B cell (primary cell): ENCODE results near the gene IVNS1ABP. TPM values are rescaled to one million over a fixed set of nuclear protein-coding genes. Genes with fewer than 3 reads are reported as not detected.

Experiments
- ATAC-seq: fragments of 200-7000 bp; cut with Tn5 transposase; one replicate; pipeline ENCODE4 v1.10.0; 2021; ENCODE audit warnings: low read depth, mild to moderate bottlenecking, moderate number of reproducible peaks, moderate library complexity
- CTCF ChIA-PET: fragments of 350-600 bp; sonication (Branson Sonifier 250); formaldehyde crosslinking; loops from one replicate; lab custom pipeline; 2021; ENCODE audit warnings: antibody characterized with exemption, inconsistent platforms; lab: Charles Lee
- POLR2A ChIA-PET: fragments of 350-600 bp; sonication (Branson Sonifier 250); formaldehyde crosslinking; loops from one replicate; lab custom pipeline; 2021; ENCODE audit warnings: antibody characterized with exemption; lab: Charles Lee
- DNase-seq: peaks from one replicate; pipeline ENCODE4 v3.0.0; 2013
- H2AFZ ChIP-seq: 2 replicates; pipeline ENCODE4 v1.6.1; 2012; ENCODE audit warnings: mild to moderate bottlenecking, low read depth, low read length; ENCODE audit not compliant: insufficient read depth, poor library complexity, severe bottlenecking
- H3K27ac ChIP-seq, 2 donors: 1 replicate in 1 of 2; 2 replicates in 1 of 2; pipeline ENCODE4 v1.5.1; 2012 to 2013; ENCODE audit warnings: low read length in 2 of 2, mild to moderate bottlenecking in 2 of 2, moderate library complexity in 1 of 2
- H3K27me3 ChIP-seq, 4 experiments: fragments of 200-600 bp in 1 of 4; sonication (generic) in 1 of 4; replicated peaks in 1 of 4; 1 replicate in 2 of 4; 2 replicates in 2 of 4; pipeline versions ENCODE4 v1.6.1 to v1.7.0; 2013 to 2016; ENCODE audit warnings: low read length in 3 of 4, mild to moderate bottlenecking in 2 of 4, mixed read lengths in 1 of 4, moderate library complexity in 1 of 4; ENCODE audit not compliant: insufficient read depth in 4 of 4, control insufficient read depth in 3 of 4; ENCODE audit errors: control extremely low read depth in 1 of 4
- H3K36me3 ChIP-seq, 2 experiments: replicated peaks in 1 of 2; 1 replicate in 1 of 2; 2 replicates in 1 of 2; pipeline versions ENCODE4 v1.6.1 to v1.7.1; 2013; ENCODE audit warnings: low read length in 1 of 2; ENCODE audit not compliant: insufficient read depth in 2 of 2, control insufficient read depth in 1 of 2; ENCODE audit errors: control extremely low read depth in 1 of 2, extremely low read depth in 1 of 2
- H3K4me1 ChIP-seq, 2 donors: fragments of 200-600 bp in 1 of 2; sonication (generic) in 1 of 2; 1 replicate in 1 of 2; 2 replicates in 1 of 2; pipeline versions ENCODE4 v1.5.1 to v1.6.1; 2013 to 2017; ENCODE audit warnings: low read length in 2 of 2; ENCODE audit not compliant: control insufficient read depth in 2 of 2, insufficient read depth in 2 of 2
- H3K4me2 ChIP-seq: replicated peaks from 2 replicates; pipeline ENCODE3; 2012; ENCODE audit warnings: mild to moderate bottlenecking, low read depth, low read length; ENCODE audit not compliant: poor library complexity, severe bottlenecking
- H3K4me3 ChIP-seq, 5 experiments: fragments of 200-600 bp in 1 of 5; sonication (generic) in 1 of 5; 1 replicate in 3 of 5; 2 replicates in 2 of 5; pipeline versions ENCODE4 v1.5.1 to v1.7.0; 2011 to 2016; ENCODE audit warnings: low read length in 4 of 5, mild to moderate bottlenecking in 4 of 5, low read depth in 2 of 5, control low read depth in 1 of 5, moderate library complexity in 1 of 5; ENCODE audit not compliant: insufficient read depth in 1 of 5; ENCODE audit errors: control extremely low read depth in 1 of 5, extremely low read depth in 1 of 5
- H3K79me2 ChIP-seq: fragments of 200-600 bp; sonication (generic); one replicate; pipeline ENCODE4 v1.6.0; 2016; ENCODE audit warnings: low read length; ENCODE audit not compliant: control insufficient read depth, insufficient read depth
- H3K9ac ChIP-seq: fragments of 200-600 bp; sonication (generic); 2 replicates; pipeline ENCODE4 v1.6.1; 2017; ENCODE audit warnings: mild to moderate bottlenecking, low read length, moderate library complexity
- H3K9me3 ChIP-seq, 3 donors: one replicate each; pipeline versions ENCODE4 v1.6.1 to v1.7.1; 2013; ENCODE audit warnings: low read length in 2 of 3; ENCODE audit not compliant: control insufficient read depth in 2 of 3, insufficient read depth in 1 of 3; ENCODE audit errors: control extremely low read depth in 1 of 3
- H4K20me1 ChIP-seq: 2 replicates; pipeline ENCODE4 v1.6.0; 2012; ENCODE audit warnings: mild to moderate bottlenecking, low read length; ENCODE audit not compliant: insufficient read depth, control insufficient read depth, poor library complexity, severe bottlenecking
- H3K27ac Mint-ChIP-seq: one replicate; pipeline ENCODE4 v1.8.0; 2021; ENCODE audit warnings: mixed read lengths
- H3K27me3 Mint-ChIP-seq: one replicate; pipeline ENCODE4 v1.8.0; 2021; ENCODE audit warnings: mixed read lengths
- H3K4me1 Mint-ChIP-seq: one replicate; pipeline ENCODE4 v1.8.0; 2021; ENCODE audit warnings: mixed read lengths
- H3K4me3 Mint-ChIP-seq: one replicate; pipeline ENCODE4 v1.8.0; 2021; ENCODE audit warnings: mixed read lengths
- H3K9me3 Mint-ChIP-seq: one replicate; pipeline ENCODE4 v1.8.0; 2022; ENCODE audit warnings: mixed read lengths; ENCODE audit not compliant: insufficient read depth
- CTCF ChIP-seq: fragments of 200-600 bp; IDR thresholded peaks from one replicate; pipeline ENCODE4 v1.8.0; 2022; ENCODE audit warnings: antibody characterized with exemption, mild to moderate bottlenecking
- EZH2 ChIP-seq: IDR thresholded peaks from 2 replicates; pipeline ENCODE4 v1.6.1; 2012; ENCODE audit warnings: borderline replicate concordance, low read depth, mild to moderate bottlenecking, moderate library complexity, low read length; ENCODE audit not compliant: insufficient read depth, poor library complexity, severe bottlenecking
- WGBS: methylation state at CpG from one replicate; pipeline ENCODE4 v1.1.5; 2013; ENCODE audit warnings: missing lambda C conversion rate; ENCODE audit not compliant: insufficient coverage; 5-methylcytosine and 5-hydroxymethylcytosine counted together
- intact Hi-C: fragments of 100-400 bp; cut with micrococcal nuclease; formaldehyde crosslinking; loops from one replicate; pipeline ENCODE4 v1.10.0; 2022
- polyA plus RNA-seq: library from polyadenylated mRNA; depleted of rRNA; stranded (reverse); fragments of >200 nt; gene quantifications from 2 replicates; pipeline ENCODE4 v1.2.3, GENCODE V29; 2012
- total RNA-seq, 2 donors: library from RNA; stranded (reverse); fragments of 120-200 nt in 1 of 2; gene quantifications; 1 replicate in 1 of 2; 2 replicates in 1 of 2; pipeline versions ENCODE4 v1.2.3 to v1.2.4, GENCODE V29; 2013 to 2022

The IVNS1ABP gene
- total and polyA plus RNA-seq, 2 donors (not counting 1 experiment from before 2014, with no cell fraction given): 42.9 to 87.0 TPM

- no peaks in the 10 kb centered on the region for H4K20me1 ChIP-seq
- no CpG with 5 or more reads among the region's 6 CpGs for WGBS
- POLR2A ChIA-PET: no interaction called here
Observed at GRCh38 chr1:185300152-185300551, 16.9 kb downstream of the IVNS1ABP start.

GRCh38 chr1:185297982-185298381, 19.1 kb downstream of the IVNS1ABP start:
- no peak overlapping the region for H2AFZ ChIP-seq
- no peak overlapping the region for H3K4me2 ChIP-seq
- H3K27me3 ChIP-seq: no peaks in the 10 kb centered on the region
- H4K20me1 ChIP-seq: no peaks in the 10 kb centered on the region
- no peak overlapping the region for H3K9ac ChIP-seq
- ChIA-PET POLR2A (no interaction called here), CTCF (interaction anchor here (1.2 kb wide), 1 partner anchor 298 kb away, joined by 3 read pairs; no protein-coding TSS in a partner anchor)
- Mint-ChIP-seq H3K4me3 (no peak overlapping the region), H3K27ac (no peak overlapping the region), H3K4me1 (peaks cover 3% of the 10 kb centered on the region), H3K27me3 (no peaks in the 10 kb centered on the region), H3K9me3 (no peaks in the 10 kb centered on the region)
- H3K9me3 ChIP-seq: no peaks in the 10 kb centered on the region
- no peak for DNase-seq
- H3K36me3 ChIP-seq: peaks cover 13 to 57% of the 10 kb centered on the region in 2 experiments
- intact Hi-C loops: no loop called here
- H3K79me2 ChIP-seq: no peaks in the 10 kb centered on the region
- no peak for ATAC-seq
- TF ChIP-seq EZH2 (no peak), CTCF (no peak)
- H3K4me3 ChIP-seq: no peak overlapping the region
- WGBS: no CpG with 5 or more reads among the region's 2 CpGs
- peaks cover 0 to 2% of the 10 kb centered on the region in 2 donors for H3K4me1 ChIP-seq
- H3K27ac ChIP-seq: no peak overlapping the region

More at GRCh38 chr1:185300152-185300551, 16.9 kb downstream of the IVNS1ABP start:
- H2AFZ ChIP-seq: no peak overlapping the region
- intact Hi-C loops: no loop called here
- no peak overlapping the region for H3K4me3 ChIP-seq
- H3K79me2 ChIP-seq: no peaks in the 10 kb centered on the region
- no peak overlapping the region for H3K27ac ChIP-seq
- H3K9ac ChIP-seq: no peak overlapping the region
- CTCF ChIA-PET: interaction anchor here (1.7 kb wide), 1 partner anchor 380 kb away, joined by 6 read pairs; no protein-coding TSS in a partner anchor
- TF ChIP-seq EZH2 (no peak), CTCF (no peak)
- no peaks in the 10 kb centered on the region for H3K27me3 ChIP-seq
- Mint-ChIP-seq H3K27ac (no peak overlapping the region), H3K9me3 (no peaks in the 10 kb centered on the region), H3K4me3 (no peak overlapping the region), H3K27me3 (no peaks in the 10 kb centered on the region), H3K4me1 (no peaks in the 10 kb centered on the region)
- no peaks in the 10 kb centered on the region for H3K4me1 ChIP-seq
- ATAC-seq: no peak
- no peak overlapping the region for H3K4me2 ChIP-seq
- H3K36me3 ChIP-seq: peaks cover 23 to 78% of the 10 kb centered on the region in 2 experiments
- no peak for DNase-seq
- H3K9me3 ChIP-seq: no peaks in the 10 kb centered on the region
